ENCODE data around the gene C6.

C6 gene

DNA sequence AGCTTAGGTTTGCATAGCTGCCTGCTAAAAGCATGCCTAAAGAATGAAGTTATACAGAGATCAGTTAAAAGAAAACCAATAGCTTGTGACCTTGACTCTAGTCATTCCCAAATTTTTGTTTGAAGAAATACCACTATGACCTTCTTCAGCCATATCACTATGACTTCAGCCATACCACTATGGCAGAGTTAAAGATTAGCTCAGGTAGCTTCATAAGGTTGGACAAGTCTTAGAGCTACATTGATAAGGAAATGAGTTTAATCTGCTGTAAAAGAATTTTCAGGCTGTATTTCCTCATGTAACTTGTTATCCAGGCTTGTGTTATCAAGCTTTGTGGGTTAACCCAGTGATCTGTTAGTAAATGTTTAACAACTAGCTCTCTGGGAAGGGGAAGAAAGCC, 30.7 kb downstream of the C6 start:
- no peaks in the 10 kb centered on the region for H3K27me3 ChIP-seq (ENCODE audit: control insufficient read depth in 2 of 2, insufficient read depth in 2 of 2, low read length in 2 of 2)
- no peak overlapping the region for H3K9ac ChIP-seq (ENCODE audit: low read depth in 1 of 2, low read length in 2 of 2)
- no peaks in the 10 kb centered on the region for H3K9me3 ChIP-seq (ENCODE audit: control insufficient read depth in 2 of 2, low read length in 2 of 2)
- peak overlapping the region in 1 of 2 donors; percentile 28 for H3K4me3 ChIP-seq (ENCODE audit: low read length in 2 of 2)
- H3K4me1 ChIP-seq (ENCODE audit: control insufficient read depth in 2 of 2, insufficient read depth in 2 of 2, low read length in 2 of 2), result peaks cover 4 to 22% of the 10 kb centered on the region in 2 donors
- peak overlapping the region; percentile 71 to 80 for H3K27ac ChIP-seq (ENCODE audit: low read depth in 2 of 2, low read length in 2 of 2)
- H3K36me3 ChIP-seq (ENCODE audit: control insufficient read depth in 2 of 2, insufficient read depth in 2 of 2, low read length in 2 of 2), result no peaks in the 10 kb centered on the region

GRCh38 chr5:41181691-41182564, 31.4 kb downstream of the C6 start:
- H3K4me3 ChIP-seq (ENCODE audit: low read length in 2 of 2), result peak overlapping the region; percentile 10 to 28
- H3K9ac ChIP-seq (ENCODE audit: low read depth in 1 of 2, low read length in 2 of 2), result no peak overlapping the region
- peak overlapping the region; percentile 71 to 80 for H3K27ac ChIP-seq (ENCODE audit: low read depth in 2 of 2, low read length in 2 of 2)
- H3K36me3 ChIP-seq (ENCODE audit: control insufficient read depth in 2 of 2, insufficient read depth in 2 of 2, low read length in 2 of 2), result no peaks in the 10 kb centered on the region
- no peaks in the 10 kb centered on the region for H3K27me3 ChIP-seq (ENCODE audit: control insufficient read depth in 2 of 2, insufficient read depth in 2 of 2, low read length in 2 of 2)
- peaks cover 4 to 22% of the 10 kb centered on the region in 2 donors for H3K4me1 ChIP-seq (ENCODE audit: control insufficient read depth in 2 of 2, insufficient read depth in 2 of 2, low read length in 2 of 2)
- no peaks in the 10 kb centered on the region for H3K9me3 ChIP-seq (ENCODE audit: control insufficient read depth in 2 of 2, low read length in 2 of 2)

DNA sequence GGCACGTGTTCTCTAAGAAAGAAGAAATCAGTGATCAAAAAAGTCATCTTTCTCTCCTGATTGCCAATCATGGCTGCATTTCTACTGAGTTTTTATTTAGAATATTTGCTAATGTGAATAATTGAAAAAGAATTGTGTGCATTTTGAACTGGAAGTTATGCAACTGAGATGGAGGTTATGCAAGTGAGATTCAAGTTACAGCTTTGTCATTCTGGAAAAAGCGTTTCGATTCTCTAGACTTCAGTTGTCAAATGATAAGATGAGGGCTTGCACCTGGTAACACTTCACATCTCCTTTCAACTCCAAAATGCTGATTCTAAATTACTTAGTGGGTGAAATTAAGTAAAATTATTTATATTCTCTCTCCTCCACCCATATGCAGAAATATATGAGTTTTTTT, 36.4 kb downstream of the C6 start:
- Histone ChIP-seq H3K27ac (ENCODE audit: low read depth in 2 of 2, low read length in 2 of 2) (no peak overlapping the region), H3K9me3 (ENCODE audit: control insufficient read depth in 2 of 2, low read length in 2 of 2) (no peaks in the 10 kb centered on the region), H3K4me3 (ENCODE audit: low read length in 2 of 2) (no peak overlapping the region), H3K4me1 (ENCODE audit: control insufficient read depth in 2 of 2, insufficient read depth in 2 of 2, low read length in 2 of 2) (peaks cover 4 to 9% of the 10 kb centered on the region in 2 donors), H3K36me3 (ENCODE audit: control insufficient read depth in 2 of 2, insufficient read depth in 2 of 2, low read length in 2 of 2) (no peaks in the 10 kb centered on the region), H3K9ac (ENCODE audit: low read depth in 1 of 2, low read length in 2 of 2) (no peak overlapping the region), H3K27me3 (ENCODE audit: control insufficient read depth in 2 of 2, insufficient read depth in 2 of 2, low read length in 2 of 2) (no peaks in the 10 kb centered on the region)

- Histone ChIP-seq H3K9me3 (ENCODE audit: control insufficient read depth in 2 of 2, low read length in 2 of 2) (no peaks in the 10 kb centered on the region), H3K4me3 (ENCODE audit: low read length in 2 of 2) (no peak overlapping the region), H3K9ac (ENCODE audit: low read depth in 1 of 2, low read length in 2 of 2) (no peak overlapping the region), H3K27ac (ENCODE audit: low read depth in 2 of 2, low read length in 2 of 2) (no peak overlapping the region), H3K27me3 (ENCODE audit: control insufficient read depth in 2 of 2, insufficient read depth in 2 of 2, low read length in 2 of 2) (no peaks in the 10 kb centered on the region), H3K4me1 (ENCODE audit: control insufficient read depth in 2 of 2, insufficient read depth in 2 of 2, low read length in 2 of 2) (no peaks in the 10 kb centered on the region), H3K36me3 (ENCODE audit: control insufficient read depth in 2 of 2, insufficient read depth in 2 of 2, low read length in 2 of 2) (no peaks in the 10 kb centered on the region)
These were observed 41.3 kb downstream of the C6 start for GRCh38 chr5:41172012-41172411.

DNA sequence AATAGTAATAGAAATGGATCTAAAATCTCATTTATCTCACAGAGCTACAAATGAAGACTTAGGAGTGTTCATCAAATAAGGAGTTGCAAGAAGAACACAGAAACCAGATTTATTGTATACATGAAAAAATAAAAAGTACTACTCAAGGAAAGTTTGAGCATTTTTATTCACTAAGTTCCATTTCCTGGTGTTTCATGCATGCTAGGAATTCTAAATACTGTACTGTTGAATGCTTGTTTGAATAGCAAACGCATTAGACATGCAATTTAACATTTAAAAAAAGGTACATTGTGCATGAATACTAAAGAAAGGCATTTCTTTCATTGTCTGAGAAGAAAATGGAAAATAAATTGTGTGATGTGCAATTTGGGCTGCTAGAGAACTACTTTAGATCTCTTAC, 52.1 kb downstream of the C6 start:
- Histone ChIP-seq H3K9me3 (ENCODE audit: control insufficient read depth in 2 of 2, low read length in 2 of 2) (no peaks in the 10 kb centered on the region), H3K27me3 (ENCODE audit: control insufficient read depth in 2 of 2, insufficient read depth in 2 of 2, low read length in 2 of 2) (no peaks in the 10 kb centered on the region), H3K27ac (ENCODE audit: low read depth in 2 of 2, low read length in 2 of 2) (no peak overlapping the region)

GRCh38 chr5:41157272-41157894, 55.9 kb downstream of the C6 start:
- Histone ChIP-seq H3K4me3 (ENCODE audit: low read length in 2 of 2) (no peak overlapping the region), H3K27me3 (ENCODE audit: control insufficient read depth in 2 of 2, insufficient read depth in 2 of 2, low read length in 2 of 2) (no peaks in the 10 kb centered on the region), H3K36me3 (ENCODE audit: control insufficient read depth in 2 of 2, insufficient read depth in 2 of 2, low read length in 2 of 2) (no peaks in the 10 kb centered on the region), H3K27ac (ENCODE audit: low read depth in 2 of 2, low read length in 2 of 2) (no peak overlapping the region), H3K4me1 (ENCODE audit: control insufficient read depth in 2 of 2, insufficient read depth in 2 of 2, low read length in 2 of 2) (peaks cover 0 to 3% of the 10 kb centered on the region in 2 donors), H3K9ac (ENCODE audit: low read depth in 1 of 2, low read length in 2 of 2) (no peak overlapping the region), H3K9me3 (ENCODE audit: control insufficient read depth in 2 of 2, low read length in 2 of 2) (no peaks in the 10 kb centered on the region)

More for the DNA sequence above, 52.1 kb downstream of the C6 start:
- Histone ChIP-seq H3K36me3 (ENCODE audit: control insufficient read depth in 2 of 2, insufficient read depth in 2 of 2, low read length in 2 of 2) (no peaks in the 10 kb centered on the region), H3K9ac (ENCODE audit: low read depth in 1 of 2, low read length in 2 of 2) (no peak overlapping the region), H3K4me3 (ENCODE audit: low read length in 2 of 2) (no peak overlapping the region), H3K4me1 (ENCODE audit: control insufficient read depth in 2 of 2, insufficient read depth in 2 of 2, low read length in 2 of 2) (no peaks in the 10 kb centered on the region)

GRCh38 chr5:41156739-41157138, 56.6 kb downstream of the C6 start:
- no peaks in the 10 kb centered on the region for H3K27me3 ChIP-seq (ENCODE audit: control insufficient read depth in 2 of 2, insufficient read depth in 2 of 2, low read length in 2 of 2)
- H3K9me3 ChIP-seq (ENCODE audit: control insufficient read depth in 2 of 2, low read length in 2 of 2), result no peaks in the 10 kb centered on the region
- H3K4me1 ChIP-seq (ENCODE audit: control insufficient read depth in 2 of 2, insufficient read depth in 2 of 2, low read length in 2 of 2), result peaks cover 0 to 3% of the 10 kb centered on the region in 2 donors
- H3K9ac ChIP-seq (ENCODE audit: low read depth in 1 of 2, low read length in 2 of 2), result no peak overlapping the region
- H3K27ac ChIP-seq (ENCODE audit: low read depth in 2 of 2, low read length in 2 of 2), result no peak overlapping the region
- no peaks in the 10 kb centered on the region for H3K36me3 ChIP-seq (ENCODE audit: control insufficient read depth in 2 of 2, insufficient read depth in 2 of 2, low read length in 2 of 2)
- no peak overlapping the region for H3K4me3 ChIP-seq (ENCODE audit: low read length in 2 of 2)

DNA sequence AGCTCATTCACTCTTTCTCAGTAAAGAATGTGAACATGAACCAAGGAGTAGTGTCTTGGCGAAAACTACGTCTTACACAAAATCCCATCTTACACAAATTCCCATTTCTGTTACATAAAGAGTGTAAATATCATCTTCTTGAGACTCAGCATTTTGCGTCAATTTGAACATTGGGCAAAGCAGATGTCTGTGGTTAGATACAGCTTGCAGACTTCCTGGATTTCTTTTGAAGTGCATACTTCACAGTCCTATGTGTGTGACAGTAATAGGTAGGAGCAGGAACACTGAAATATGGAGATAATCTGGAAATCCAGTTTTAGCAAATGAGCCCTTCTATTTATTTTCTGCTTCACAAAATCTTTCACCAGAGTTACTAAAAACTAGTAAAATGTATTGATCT, 58.8 kb downstream of the C6 start:
- H3K36me3 ChIP-seq (ENCODE audit: control insufficient read depth in 2 of 2, insufficient read depth in 2 of 2, low read length in 2 of 2), result no peaks in the 10 kb centered on the region
- no peak overlapping the region for H3K4me3 ChIP-seq (ENCODE audit: low read length in 2 of 2)

DNA sequence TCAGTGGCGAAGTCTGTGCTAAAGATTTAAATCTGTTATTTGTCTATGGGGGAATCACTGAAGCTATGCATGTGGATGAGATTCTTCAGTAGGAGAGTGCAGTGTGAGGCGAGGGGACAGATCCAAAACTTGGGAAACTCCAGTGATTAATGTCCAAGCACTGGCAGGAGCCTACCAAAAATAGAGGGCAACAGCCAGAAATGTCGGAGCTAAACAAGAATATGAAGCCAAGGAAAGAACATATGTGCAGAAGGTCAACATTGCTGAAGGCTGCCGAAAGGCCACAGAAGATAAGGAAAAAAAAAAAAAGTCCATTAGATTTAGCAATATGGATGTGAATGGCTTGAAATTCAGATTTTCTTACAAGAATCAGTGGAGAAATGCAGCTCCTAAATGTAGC, 61.8 kb downstream of the C6 start:
- no peak overlapping the region for H3K4me3 ChIP-seq (ENCODE audit: low read length in 2 of 2)
- no peak overlapping the region for H3K9ac ChIP-seq (ENCODE audit: low read depth in 1 of 2, low read length in 2 of 2)
- H3K9me3 ChIP-seq (ENCODE audit: control insufficient read depth in 2 of 2, low read length in 2 of 2), result no peaks in the 10 kb centered on the region
- H3K27me3 ChIP-seq (ENCODE audit: control insufficient read depth in 2 of 2, insufficient read depth in 2 of 2, low read length in 2 of 2), result no peaks in the 10 kb centered on the region
- H3K4me1 ChIP-seq (ENCODE audit: control insufficient read depth in 2 of 2, insufficient read depth in 2 of 2, low read length in 2 of 2), result peaks cover 0 to 3% of the 10 kb centered on the region in 2 donors
- H3K27ac ChIP-seq (ENCODE audit: low read depth in 2 of 2, low read length in 2 of 2), result no peak overlapping the region
- H3K36me3 ChIP-seq (ENCODE audit: control insufficient read depth in 2 of 2, insufficient read depth in 2 of 2, low read length in 2 of 2), result no peaks in the 10 kb centered on the region

More for the DNA sequence above, 58.8 kb downstream of the C6 start:
- Histone ChIP-seq H3K9me3 (ENCODE audit: control insufficient read depth in 2 of 2, low read length in 2 of 2) (no peaks in the 10 kb centered on the region), H3K27me3 (ENCODE audit: control insufficient read depth in 2 of 2, insufficient read depth in 2 of 2, low read length in 2 of 2) (no peaks in the 10 kb centered on the region), H3K27ac (ENCODE audit: low read depth in 2 of 2, low read length in 2 of 2) (no peak overlapping the region), H3K4me1 (ENCODE audit: control insufficient read depth in 2 of 2, insufficient read depth in 2 of 2, low read length in 2 of 2) (peaks cover 0 to 3% of the 10 kb centered on the region in 2 donors), H3K9ac (ENCODE audit: low read depth in 1 of 2, low read length in 2 of 2) (no peak overlapping the region)

- Histone ChIP-seq H3K4me1 (ENCODE audit: control insufficient read depth in 2 of 2, insufficient read depth in 2 of 2, low read length in 2 of 2) (peaks cover 0 to 3% of the 10 kb centered on the region in 2 donors), H3K27ac (ENCODE audit: low read depth in 2 of 2, low read length in 2 of 2) (no peak overlapping the region), H3K36me3 (ENCODE audit: control insufficient read depth in 2 of 2, insufficient read depth in 2 of 2, low read length in 2 of 2) (no peaks in the 10 kb centered on the region), H3K9ac (ENCODE audit: low read depth in 1 of 2, low read length in 2 of 2) (no peak overlapping the region), H3K9me3 (ENCODE audit: control insufficient read depth in 2 of 2, low read length in 2 of 2) (no peaks in the 10 kb centered on the region), H3K4me3 (ENCODE audit: low read length in 2 of 2) (no peak overlapping the region), H3K27me3 (ENCODE audit: control insufficient read depth in 2 of 2, insufficient read depth in 2 of 2, low read length in 2 of 2) (no peaks in the 10 kb centered on the region)
These were observed 64.9 kb downstream of the C6 start for GRCh38 chr5:41148448-41148847.
